ENCODE measurements around the gene TAF15. TPM values are rescaled to one million over a fixed set of nuclear protein-coding genes. Genes with fewer than 3 reads are reported as not detected.

Gene TAF15
- total and polyA plus RNA-seq, 10 of the 15 experiments (the other 5 are each of a cell fraction or from before 2014, with no cell fraction given), result 9.5 to 259 (median 40.4) TPM

DNA sequence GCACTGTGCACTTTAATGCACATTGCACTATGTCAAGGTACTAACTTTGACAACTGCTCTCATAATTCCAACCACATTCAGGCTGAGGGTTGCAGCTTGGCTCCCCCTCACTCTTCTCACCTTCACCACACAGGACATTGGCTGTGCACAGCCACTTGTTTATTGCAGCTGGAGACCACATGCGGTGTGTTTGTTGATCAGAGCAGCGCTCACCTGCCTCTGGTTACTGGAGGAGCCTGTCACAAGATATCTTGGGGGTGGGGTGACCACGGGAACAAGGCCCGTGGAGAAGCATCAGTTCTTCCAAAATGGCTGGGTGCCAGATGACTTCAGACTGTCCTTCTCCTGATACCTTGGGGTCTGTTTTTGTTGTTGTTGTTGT lies 81.5 kb downstream of the TAF15 start (continued):
- TF ChIP-seq, protein P1, sequence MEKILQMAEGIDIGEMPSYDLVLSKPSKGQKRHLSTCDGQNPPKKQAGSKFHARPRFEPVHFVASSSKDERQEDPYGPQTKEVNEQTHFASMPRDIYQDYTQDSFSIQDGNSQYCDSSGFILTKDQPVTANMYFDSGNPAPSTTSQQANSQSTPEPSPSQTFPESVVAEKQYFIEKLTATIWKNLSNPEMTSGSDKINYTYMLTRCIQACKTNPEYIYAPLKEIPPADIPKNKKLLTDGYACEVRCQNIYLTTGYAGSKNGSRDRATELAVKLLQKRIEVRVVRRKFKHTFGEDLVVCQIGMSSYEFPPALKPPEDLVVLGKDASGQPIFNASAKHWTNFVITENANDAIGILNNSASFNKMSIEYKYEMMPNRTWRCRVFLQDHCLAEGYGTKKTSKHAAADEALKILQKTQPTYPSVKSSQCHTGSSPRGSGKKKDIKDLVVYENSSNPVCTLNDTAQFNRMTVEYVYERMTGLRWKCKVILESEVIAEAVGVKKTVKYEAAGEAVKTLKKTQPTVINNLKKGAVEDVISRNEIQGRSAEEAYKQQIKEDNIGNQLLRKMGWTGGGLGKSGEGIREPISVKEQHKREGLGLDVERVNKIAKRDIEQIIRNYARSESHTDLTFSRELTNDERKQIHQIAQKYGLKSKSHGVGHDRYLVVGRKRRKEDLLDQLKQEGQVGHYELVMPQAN (conservative IDR thresholded peaks at IDR 0.05), result no peak
- no peak for TF ChIP-seq CREM (IDR thresholded peaks at IDR 0.05; ENCODE audit: low read depth)
- peak; percentile 80; the same call in 1 of the 2 replicates for TF ChIP-seq TCF12 (IDR thresholded peaks at IDR 0.05; ENCODE audit: low read depth, low read length)
- no peak for TF ChIP-seq BMI1 (IDR thresholded peaks at IDR 0.05; ENCODE audit: borderline replicate concordance)
- TF ChIP-seq, protein P2, sequence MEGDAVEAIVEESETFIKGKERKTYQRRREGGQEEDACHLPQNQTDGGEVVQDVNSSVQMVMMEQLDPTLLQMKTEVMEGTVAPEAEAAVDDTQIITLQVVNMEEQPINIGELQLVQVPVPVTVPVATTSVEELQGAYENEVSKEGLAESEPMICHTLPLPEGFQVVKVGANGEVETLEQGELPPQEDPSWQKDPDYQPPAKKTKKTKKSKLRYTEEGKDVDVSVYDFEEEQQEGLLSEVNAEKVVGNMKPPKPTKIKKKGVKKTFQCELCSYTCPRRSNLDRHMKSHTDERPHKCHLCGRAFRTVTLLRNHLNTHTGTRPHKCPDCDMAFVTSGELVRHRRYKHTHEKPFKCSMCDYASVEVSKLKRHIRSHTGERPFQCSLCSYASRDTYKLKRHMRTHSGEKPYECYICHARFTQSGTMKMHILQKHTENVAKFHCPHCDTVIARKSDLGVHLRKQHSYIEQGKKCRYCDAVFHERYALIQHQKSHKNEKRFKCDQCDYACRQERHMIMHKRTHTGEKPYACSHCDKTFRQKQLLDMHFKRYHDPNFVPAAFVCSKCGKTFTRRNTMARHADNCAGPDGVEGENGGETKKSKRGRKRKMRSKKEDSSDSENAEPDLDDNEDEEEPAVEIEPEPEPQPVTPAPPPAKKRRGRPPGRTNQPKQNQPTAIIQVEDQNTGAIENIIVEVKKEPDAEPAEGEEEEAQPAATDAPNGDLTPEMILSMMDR (IDR thresholded peaks at IDR 0.05 in 2 of 3, conservative IDR thresholded peaks at IDR 0.05 in 1 of 3; ENCODE audit: control insufficient read depth in 2 of 3, extremely low read depth in 1 of 3, insufficient read depth in 1 of 3, low read depth in 3 of 3, low read length in 3 of 3), result no peak
- TF ChIP-seq, protein P3, sequence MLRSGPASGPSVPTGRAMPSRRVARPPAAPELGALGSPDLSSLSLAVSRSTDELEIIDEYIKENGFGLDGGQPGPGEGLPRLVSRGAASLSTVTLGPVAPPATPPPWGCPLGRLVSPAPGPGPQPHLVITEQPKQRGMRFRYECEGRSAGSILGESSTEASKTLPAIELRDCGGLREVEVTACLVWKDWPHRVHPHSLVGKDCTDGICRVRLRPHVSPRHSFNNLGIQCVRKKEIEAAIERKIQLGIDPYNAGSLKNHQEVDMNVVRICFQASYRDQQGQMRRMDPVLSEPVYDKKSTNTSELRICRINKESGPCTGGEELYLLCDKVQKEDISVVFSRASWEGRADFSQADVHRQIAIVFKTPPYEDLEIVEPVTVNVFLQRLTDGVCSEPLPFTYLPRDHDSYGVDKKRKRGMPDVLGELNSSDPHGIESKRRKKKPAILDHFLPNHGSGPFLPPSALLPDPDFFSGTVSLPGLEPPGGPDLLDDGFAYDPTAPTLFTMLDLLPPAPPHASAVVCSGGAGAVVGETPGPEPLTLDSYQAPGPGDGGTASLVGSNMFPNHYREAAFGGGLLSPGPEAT (IDR thresholded peaks at IDR 0.05; ENCODE audit: low read depth), result peak; percentile 88
- TF ChIP-seq, protein P4, sequence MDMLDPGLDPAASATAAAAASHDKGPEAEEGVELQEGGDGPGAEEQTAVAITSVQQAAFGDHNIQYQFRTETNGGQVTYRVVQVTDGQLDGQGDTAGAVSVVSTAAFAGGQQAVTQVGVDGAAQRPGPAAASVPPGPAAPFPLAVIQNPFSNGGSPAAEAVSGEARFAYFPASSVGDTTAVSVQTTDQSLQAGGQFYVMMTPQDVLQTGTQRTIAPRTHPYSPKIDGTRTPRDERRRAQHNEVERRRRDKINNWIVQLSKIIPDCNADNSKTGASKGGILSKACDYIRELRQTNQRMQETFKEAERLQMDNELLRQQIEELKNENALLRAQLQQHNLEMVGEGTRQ (IDR thresholded peaks at IDR 0.05; ENCODE audit: borderline replicate concordance, low read depth, low read length), result no peak
- no peak; the same call in 1 of the 2 replicates for TF ChIP-seq ZNF217 (IDR thresholded peaks at IDR 0.05)
- TF ChIP-seq CBX5 (IDR thresholded peaks at IDR 0.05; ENCODE audit: low read depth), result no peak
- no peak for TF ChIP-seq SUPT20H (IDR thresholded peaks at IDR 0.05; ENCODE audit: borderline replicate concordance, control insufficient read depth, low read depth, low read length)
- no peak for TF ChIP-seq JUNB (IDR thresholded peaks at IDR 0.05)
- TF ChIP-seq NRF1 (conservative IDR thresholded peaks at IDR 0.05; ENCODE audit: low read depth, low read length), result no peak
- TF ChIP-seq, protein P5, sequence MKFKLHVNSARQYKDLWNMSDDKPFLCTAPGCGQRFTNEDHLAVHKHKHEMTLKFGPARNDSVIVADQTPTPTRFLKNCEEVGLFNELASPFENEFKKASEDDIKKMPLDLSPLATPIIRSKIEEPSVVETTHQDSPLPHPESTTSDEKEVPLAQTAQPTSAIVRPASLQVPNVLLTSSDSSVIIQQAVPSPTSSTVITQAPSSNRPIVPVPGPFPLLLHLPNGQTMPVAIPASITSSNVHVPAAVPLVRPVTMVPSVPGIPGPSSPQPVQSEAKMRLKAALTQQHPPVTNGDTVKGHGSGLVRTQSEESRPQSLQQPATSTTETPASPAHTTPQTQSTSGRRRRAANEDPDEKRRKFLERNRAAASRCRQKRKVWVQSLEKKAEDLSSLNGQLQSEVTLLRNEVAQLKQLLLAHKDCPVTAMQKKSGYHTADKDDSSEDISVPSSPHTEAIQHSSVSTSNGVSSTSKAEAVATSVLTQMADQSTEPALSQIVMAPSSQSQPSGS (IDR thresholded peaks at IDR 0.05; ENCODE audit: low read length), result no peak

Data from GM12878 (cell line).